ENCODE results near the gene ZBTB40.

- TF ChIP-seq, protein P1, sequence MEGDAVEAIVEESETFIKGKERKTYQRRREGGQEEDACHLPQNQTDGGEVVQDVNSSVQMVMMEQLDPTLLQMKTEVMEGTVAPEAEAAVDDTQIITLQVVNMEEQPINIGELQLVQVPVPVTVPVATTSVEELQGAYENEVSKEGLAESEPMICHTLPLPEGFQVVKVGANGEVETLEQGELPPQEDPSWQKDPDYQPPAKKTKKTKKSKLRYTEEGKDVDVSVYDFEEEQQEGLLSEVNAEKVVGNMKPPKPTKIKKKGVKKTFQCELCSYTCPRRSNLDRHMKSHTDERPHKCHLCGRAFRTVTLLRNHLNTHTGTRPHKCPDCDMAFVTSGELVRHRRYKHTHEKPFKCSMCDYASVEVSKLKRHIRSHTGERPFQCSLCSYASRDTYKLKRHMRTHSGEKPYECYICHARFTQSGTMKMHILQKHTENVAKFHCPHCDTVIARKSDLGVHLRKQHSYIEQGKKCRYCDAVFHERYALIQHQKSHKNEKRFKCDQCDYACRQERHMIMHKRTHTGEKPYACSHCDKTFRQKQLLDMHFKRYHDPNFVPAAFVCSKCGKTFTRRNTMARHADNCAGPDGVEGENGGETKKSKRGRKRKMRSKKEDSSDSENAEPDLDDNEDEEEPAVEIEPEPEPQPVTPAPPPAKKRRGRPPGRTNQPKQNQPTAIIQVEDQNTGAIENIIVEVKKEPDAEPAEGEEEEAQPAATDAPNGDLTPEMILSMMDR (IDR thresholded peaks at IDR 0.05) = no peak
- TF ChIP-seq EZH2phosphoT487 (IDR thresholded peaks at IDR 0.05) = no peak
Measured at GRCh38 chr1:22521692-22522091, 70.0 kb downstream of the ZBTB40 start.

Measured in neural progenitor cell (in vitro differentiated cells).